ENCODE measurements around the gene KLF13. TPM values are rescaled to one million over a fixed set of nuclear protein-coding genes. Genes with fewer than 3 reads are reported as not detected.

The KLF13 gene
- 100 to 1,000 TPM; 110 to 111 TPM for total RNA-seq

DNA sequence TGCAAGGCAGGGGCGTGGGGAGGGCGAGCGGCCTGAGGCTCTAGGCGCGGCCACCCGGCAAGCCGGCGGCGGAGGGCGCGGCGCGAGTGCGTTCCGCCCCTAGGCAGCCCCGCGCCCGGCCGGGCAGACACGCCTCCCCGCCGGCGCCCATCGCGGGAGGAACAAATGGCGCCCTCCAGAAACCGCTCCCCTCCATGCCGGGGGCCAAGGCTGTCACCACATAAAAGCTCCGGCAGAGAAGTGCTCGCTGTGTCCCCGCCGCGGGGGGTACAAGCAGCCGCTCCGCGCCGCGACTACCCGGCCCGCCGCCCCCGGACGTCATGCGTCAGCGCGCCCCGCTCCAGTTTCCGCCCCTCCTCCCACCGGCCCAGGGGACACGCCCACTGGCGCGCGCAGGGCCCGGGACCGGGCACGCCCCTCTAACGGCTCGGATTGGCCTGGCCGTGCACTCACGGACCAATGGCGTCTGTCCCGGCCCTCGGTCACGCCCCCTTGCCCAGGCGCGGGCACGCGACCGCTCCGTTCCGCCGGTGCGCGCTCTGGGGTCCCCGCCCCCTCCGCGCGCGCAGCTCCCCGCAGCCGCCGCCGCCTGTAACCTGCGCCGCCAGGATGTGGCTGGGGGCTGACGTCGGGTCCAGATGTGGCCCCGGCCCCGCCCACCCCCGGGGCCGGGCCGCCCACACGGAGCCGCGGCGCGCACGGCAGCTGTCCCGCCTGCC is at the start of gene KLF13:
Gene KLF13 (plus strand): TSS at position 680 of the 719 bp plus-strand sequence. CDS start 378 bp downstream, outside the sequence.
- H3K4me1 Mint-ChIP-seq = peaks cover 52% of the 10 kb centered on the region
- H3K27me3 Mint-ChIP-seq = no peaks in the 10 kb centered on the region
- H3K9me3 Mint-ChIP-seq = peaks cover 4% of the 10 kb centered on the region
- peak within 1 kb of the TSS; percentile 67 for H3K27ac Mint-ChIP-seq
- peak within 1 kb of the TSS; percentile 86 for H3K4me3 Mint-ChIP-seq
- peaks cover 17% of the 10 kb centered on the region for H3K36me3 Mint-ChIP-seq
- peak; percentile 100 for DNase-seq

- peaks cover 20% of the 10 kb centered on the region for H3K4me1 Mint-ChIP-seq
- no peak overlapping the region for H3K4me3 Mint-ChIP-seq
- no peak for DNase-seq
- no peaks in the 10 kb centered on the region for H3K36me3 Mint-ChIP-seq
- H3K27ac Mint-ChIP-seq = no peak overlapping the region
- no peaks in the 10 kb centered on the region for H3K9me3 Mint-ChIP-seq
- no peaks in the 10 kb centered on the region for H3K27me3 Mint-ChIP-seq
Observed at GRCh38 chr15:31277335-31278060, 49.1 kb upstream of the KLF13 start.

DNA sequence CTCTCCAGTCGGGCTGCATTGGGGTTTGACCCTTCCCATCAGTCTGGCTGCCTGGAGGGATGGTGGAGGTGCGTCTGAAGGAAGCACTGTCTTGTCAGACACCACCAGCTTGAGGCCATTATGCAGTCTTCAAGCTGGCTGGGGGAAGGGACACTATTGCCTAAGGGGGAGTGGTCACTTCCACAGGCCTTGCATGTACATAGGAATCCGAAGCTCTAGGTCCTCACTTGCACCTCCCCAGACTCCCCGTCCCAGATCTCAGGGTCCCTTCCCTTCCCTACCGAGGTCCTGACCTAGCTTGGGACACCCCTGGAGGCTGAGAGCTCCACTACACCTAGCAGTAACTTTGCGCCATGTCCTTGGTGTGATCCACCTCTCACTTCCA is 48.6 kb upstream of the KLF13 start:
- no peaks in the 10 kb centered on the region for H3K9me3 Mint-ChIP-seq
- no peaks in the 10 kb centered on the region for H3K36me3 Mint-ChIP-seq
- H3K27me3 Mint-ChIP-seq = no peaks in the 10 kb centered on the region
- DNase-seq = no peak
- peaks cover 19% of the 10 kb centered on the region for H3K4me1 Mint-ChIP-seq
- no peak overlapping the region for H3K4me3 Mint-ChIP-seq
- H3K27ac Mint-ChIP-seq = no peak overlapping the region

DNA sequence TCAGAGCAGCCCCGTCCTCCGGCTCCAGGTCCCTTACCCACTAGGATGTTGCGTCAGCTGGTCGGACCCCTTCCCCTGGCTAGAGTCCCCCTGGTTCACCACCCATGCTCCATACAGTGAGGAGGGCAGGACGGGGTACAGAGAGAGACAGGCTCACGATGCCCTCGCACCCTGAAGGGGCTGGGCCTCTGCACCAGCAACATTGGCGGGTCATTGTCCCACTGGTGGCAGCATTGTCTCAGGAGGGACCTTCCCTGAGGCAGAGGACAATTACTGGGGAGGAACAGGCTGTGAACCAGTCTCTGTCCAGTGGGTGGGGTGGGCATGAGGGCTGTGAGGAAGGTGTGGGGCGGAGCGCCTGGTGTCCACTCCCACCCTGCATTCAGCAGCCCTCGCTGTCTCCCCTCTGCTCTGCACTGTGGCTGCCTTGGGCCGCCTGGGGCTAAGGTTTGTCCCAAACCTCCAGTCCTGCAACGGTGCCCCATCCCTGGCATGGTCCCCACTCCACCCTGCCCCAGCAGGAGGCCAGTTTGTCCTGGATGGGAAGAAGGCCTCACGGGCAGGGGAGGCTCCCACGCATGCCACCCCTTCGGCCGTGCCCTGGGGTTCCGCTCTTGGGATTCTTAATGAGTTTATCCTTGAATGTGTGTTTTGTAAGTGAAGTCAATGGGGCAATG is 48.0 kb upstream of the KLF13 start:
- H3K9me3 Mint-ChIP-seq = no peaks in the 10 kb centered on the region
- H3K27ac Mint-ChIP-seq = no peak overlapping the region
- no peak overlapping the region for H3K4me3 Mint-ChIP-seq

DNA sequence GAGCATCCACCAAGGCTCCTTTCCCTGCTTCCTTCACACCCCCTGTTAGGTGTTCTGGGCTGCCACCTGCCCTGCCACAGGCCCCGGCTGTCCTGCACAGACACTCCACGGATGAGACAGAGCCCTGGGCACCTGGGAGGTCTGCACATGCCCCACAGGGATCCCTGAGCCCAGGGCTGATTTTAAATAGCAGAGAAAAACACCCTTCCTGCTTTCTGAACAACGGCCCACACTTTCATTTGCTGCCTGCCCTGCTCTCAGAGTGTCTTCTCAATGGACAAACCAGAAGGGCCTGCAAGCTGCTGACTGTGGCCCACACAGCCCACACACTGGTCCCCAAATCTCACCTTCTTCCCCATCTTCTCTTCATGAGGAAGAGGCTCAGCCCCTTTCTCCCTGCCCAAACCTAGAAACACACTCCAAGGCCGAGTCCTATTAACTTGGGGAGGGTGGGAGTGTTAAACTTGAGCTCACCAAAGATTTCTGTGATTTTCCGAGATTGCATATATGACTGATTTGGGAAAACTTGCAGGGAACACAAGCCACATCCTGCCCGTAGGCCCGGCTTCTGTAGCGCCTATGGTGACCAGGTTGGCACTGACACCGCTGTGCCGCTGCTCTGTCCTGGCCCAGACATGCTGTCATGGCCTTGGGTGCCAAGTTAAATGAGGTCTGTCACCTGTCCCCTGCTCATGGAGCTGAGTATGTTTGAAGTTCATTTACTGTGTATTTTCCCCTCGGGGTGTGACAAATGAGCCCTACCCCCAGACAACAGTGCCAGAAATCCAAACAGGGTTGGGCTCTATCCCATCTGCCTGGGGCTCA is 47.2 kb upstream of the KLF13 start:
- no peaks in the 10 kb centered on the region for H3K27me3 Mint-ChIP-seq
- H3K4me1 Mint-ChIP-seq = peaks cover 9% of the 10 kb centered on the region
- peaks cover 3% of the 10 kb centered on the region for H3K9me3 Mint-ChIP-seq
- H3K4me3 Mint-ChIP-seq = no peak overlapping the region
- no peak overlapping the region for H3K27ac Mint-ChIP-seq
- DNase-seq = no peak
- H3K36me3 Mint-ChIP-seq = no peaks in the 10 kb centered on the region

More for the DNA sequence above, 48.0 kb upstream of the KLF13 start:
- DNase-seq = no peak
- H3K36me3 Mint-ChIP-seq = no peaks in the 10 kb centered on the region
- H3K4me1 Mint-ChIP-seq = peaks cover 13% of the 10 kb centered on the region
- no peaks in the 10 kb centered on the region for H3K27me3 Mint-ChIP-seq

DNA sequence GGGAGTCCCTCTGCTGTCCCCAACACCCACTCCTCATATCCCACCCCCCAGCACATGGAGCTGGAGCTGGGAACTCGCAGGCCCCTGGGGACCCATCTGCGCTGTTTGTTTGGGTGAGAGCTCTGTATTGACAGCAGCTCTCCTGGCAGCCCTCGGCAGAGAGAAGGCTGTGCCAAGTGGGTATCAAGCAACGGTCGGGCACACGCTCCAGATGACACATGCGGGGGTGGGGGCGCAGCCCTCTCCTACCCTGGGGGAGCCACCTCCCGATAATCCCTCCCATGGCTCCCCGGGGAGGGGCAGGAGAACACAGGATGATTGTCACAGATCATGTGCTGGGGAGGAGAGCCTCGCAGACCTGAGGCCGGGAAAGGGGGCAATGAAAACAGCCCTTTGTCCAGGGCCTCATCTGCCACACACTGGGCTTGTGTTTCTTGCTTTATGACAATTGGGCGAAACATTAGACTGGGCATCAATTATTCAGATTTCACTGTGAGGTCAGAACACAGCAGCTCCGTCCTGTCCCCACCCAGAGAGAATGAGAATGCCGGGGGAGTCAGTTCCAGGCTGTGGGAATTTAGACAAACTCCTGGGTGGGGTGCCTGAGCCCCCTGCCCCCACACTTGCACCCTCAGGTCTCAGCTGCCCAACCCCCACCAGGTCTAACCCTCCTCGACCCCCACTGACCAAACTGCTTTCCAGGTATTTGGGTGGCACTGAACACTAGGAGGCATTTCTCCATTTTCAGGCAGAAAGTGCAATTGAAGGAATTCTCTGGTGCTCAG is 46.4 kb upstream of the KLF13 start:
- DNase-seq = no peak
- no peaks in the 10 kb centered on the region for H3K36me3 Mint-ChIP-seq
- H3K4me3 Mint-ChIP-seq = no peak overlapping the region
- peaks cover 3% of the 10 kb centered on the region for H3K4me1 Mint-ChIP-seq
- H3K27ac Mint-ChIP-seq = no peak overlapping the region
- no peaks in the 10 kb centered on the region for H3K27me3 Mint-ChIP-seq
- peaks cover 3% of the 10 kb centered on the region for H3K9me3 Mint-ChIP-seq

DNA sequence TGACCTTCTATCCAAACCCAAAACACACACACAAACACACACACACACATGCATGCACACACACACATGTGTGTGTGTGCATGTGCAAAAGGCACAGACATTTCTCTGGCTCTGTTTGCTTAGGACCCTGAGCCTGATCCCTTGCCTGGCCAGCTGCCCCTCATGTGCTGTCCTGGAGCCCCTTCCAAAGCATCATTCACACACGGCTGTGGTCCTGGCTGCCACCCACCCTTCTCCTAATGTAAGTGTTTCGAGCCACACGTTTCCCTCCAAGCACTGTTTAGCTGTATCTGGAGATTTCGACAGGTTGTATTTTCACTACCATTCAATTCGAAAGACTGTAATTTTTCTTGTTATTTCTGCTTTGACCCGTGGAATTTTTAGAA is 45.8 kb upstream of the KLF13 start:
- Mint-ChIP-seq H3K9me3 (peaks cover 3% of the 10 kb centered on the region), H3K4me3 (no peak overlapping the region), H3K27ac (no peak overlapping the region), H3K36me3 (no peaks in the 10 kb centered on the region), H3K27me3 (no peaks in the 10 kb centered on the region), H3K4me1 (peaks cover 3% of the 10 kb centered on the region)
- DNase-seq = no peak

GRCh38 chr15:31283043-31283442 is 43.6 kb upstream of the KLF13 start:
- no peak overlapping the region for H3K27ac Mint-ChIP-seq
- no peak for DNase-seq
- H3K4me3 Mint-ChIP-seq = no peak overlapping the region
- H3K9me3 Mint-ChIP-seq = peaks cover 5% of the 10 kb centered on the region
- H3K27me3 Mint-ChIP-seq = no peaks in the 10 kb centered on the region
- peaks cover 3% of the 10 kb centered on the region for H3K4me1 Mint-ChIP-seq
- no peaks in the 10 kb centered on the region for H3K36me3 Mint-ChIP-seq

DNA sequence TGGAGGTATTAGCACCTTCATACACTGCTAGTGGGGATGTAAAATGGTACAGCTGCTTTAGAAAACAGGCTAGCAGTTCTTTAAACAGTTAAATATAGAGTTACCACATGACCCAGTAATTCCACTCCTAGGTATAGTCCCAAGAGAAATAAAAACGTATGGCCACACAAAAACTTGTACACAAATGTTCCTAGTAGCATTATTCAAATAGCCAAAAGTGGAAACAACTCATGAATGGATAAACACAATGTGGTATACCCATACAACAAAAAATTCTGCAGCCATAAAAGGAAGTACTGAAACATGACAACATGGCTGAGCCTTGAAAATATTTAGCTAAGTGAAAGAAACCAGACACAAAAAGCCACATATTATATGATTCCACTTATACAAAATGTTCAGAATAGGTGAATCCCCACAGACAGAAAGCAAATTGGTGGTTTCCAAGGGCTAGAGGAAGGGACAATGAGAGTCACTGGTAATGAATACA is 40.8 kb upstream of the KLF13 start:
- no peaks in the 10 kb centered on the region for H3K27me3 Mint-ChIP-seq
- no peak overlapping the region for H3K4me3 Mint-ChIP-seq
- H3K36me3 Mint-ChIP-seq = no peaks in the 10 kb centered on the region
- H3K9me3 Mint-ChIP-seq = peaks cover 6% of the 10 kb centered on the region
- H3K4me1 Mint-ChIP-seq = peaks cover 1% of the 10 kb centered on the region
- no peak for DNase-seq
- H3K27ac Mint-ChIP-seq = no peak overlapping the region

- H3K9me3 Mint-ChIP-seq = peaks cover 4% of the 10 kb centered on the region
- no peaks in the 10 kb centered on the region for H3K36me3 Mint-ChIP-seq
- no peak for DNase-seq
- no peaks in the 10 kb centered on the region for H3K27me3 Mint-ChIP-seq
- H3K4me1 Mint-ChIP-seq = no peaks in the 10 kb centered on the region
- no peak overlapping the region for H3K4me3 Mint-ChIP-seq
- H3K27ac Mint-ChIP-seq = no peak overlapping the region
Observed at GRCh38 chr15:31291048-31291578, 35.5 kb upstream of the KLF13 start.

GRCh38 chr15:31292391-31293015 is 34.1 kb upstream of the KLF13 start:
- Mint-ChIP-seq H3K27ac (no peak overlapping the region), H3K27me3 (no peaks in the 10 kb centered on the region), H3K36me3 (no peaks in the 10 kb centered on the region), H3K4me1 (no peaks in the 10 kb centered on the region), H3K4me3 (no peak overlapping the region), H3K9me3 (peaks cover 2% of the 10 kb centered on the region)
- no peak for DNase-seq

DNA sequence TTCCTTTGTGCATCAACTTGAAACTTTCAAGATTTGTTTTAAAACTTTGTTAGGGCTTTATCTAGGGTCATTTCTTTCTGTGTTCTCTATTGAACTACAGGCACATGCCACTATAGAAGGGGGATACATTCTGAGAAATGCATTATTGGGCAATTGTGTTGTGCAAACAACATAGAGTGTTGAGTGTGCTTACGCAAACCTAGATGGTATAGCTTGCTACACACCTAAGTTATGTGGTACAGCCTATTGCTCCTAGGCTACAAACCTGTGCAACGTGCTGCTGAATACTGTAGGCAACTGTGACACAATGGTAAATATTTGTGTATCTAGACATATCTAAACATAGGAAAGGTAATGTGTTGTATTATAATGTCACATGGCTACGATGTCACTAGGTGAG is 33.0 kb upstream of the KLF13 start:
- Mint-ChIP-seq H3K27me3 (no peaks in the 10 kb centered on the region), H3K27ac (no peak overlapping the region), H3K4me1 (no peaks in the 10 kb centered on the region), H3K9me3 (no peaks in the 10 kb centered on the region), H3K36me3 (no peaks in the 10 kb centered on the region), H3K4me3 (no peak overlapping the region)
- DNase-seq = no peak

DNA sequence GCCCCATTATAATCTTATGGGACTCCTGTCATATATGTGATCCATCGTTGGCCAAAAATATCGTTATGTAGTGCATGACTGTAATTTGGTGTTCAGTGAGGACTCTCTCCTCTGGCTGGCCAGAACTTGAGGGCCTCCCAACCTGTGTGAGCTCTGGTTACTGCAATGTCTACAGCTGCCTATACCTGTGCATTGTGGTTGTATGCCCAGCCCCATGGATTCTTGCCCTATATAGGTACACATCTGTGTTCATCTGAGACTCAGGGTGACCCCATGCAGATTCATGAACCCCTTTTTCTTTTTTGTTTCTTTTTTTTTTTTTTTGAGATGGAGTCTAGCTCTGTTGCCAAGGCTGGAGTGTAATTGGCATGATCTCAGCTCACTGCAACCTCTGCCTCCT is 32.6 kb upstream of the KLF13 start:
- H3K27ac Mint-ChIP-seq = no peak overlapping the region
- no peaks in the 10 kb centered on the region for H3K27me3 Mint-ChIP-seq
- H3K9me3 Mint-ChIP-seq = no peaks in the 10 kb centered on the region
- H3K36me3 Mint-ChIP-seq = no peaks in the 10 kb centered on the region
- no peak overlapping the region for H3K4me3 Mint-ChIP-seq
- no peaks in the 10 kb centered on the region for H3K4me1 Mint-ChIP-seq
- no peak for DNase-seq
